Natural killer cell (primary cell): Measurements from ENCODE around the gene RPRML. TPM values are rescaled to one million over a fixed set of nuclear protein-coding genes. Genes with fewer than 3 reads are reported as not detected.

ENCODE experiments used
- ATAC-seq, 3 donors: fragments of 150-1000 bp in 2 of 3; fragments of 200-7000 bp in 1 of 3; cut with Tn5 transposase; 1 replicate in 1 of 3; 2 replicates in 2 of 3; pipeline ENCODE4 v1.10.0; 2021; ENCODE audit warnings: mild to moderate bottlenecking in 2 of 3, moderate library complexity in 2 of 3
- DNase-seq, 2 donors: peaks; one replicate each; pipeline versions ENCODE4 v3.0.0 to v3.0.0-alpha.2; 2013 to 2021; ENCODE audit warnings: mixed read lengths in 1 of 2
- H3K27ac ChIP-seq: one replicate; pipeline ENCODE4 v1.5.1; 2013; ENCODE audit warnings: mild to moderate bottlenecking, low read length
- H3K27me3 ChIP-seq: one replicate; pipeline ENCODE4 v1.6.1; 2013; ENCODE audit warnings: low read length; ENCODE audit not compliant: control insufficient read depth, insufficient read depth
- H3K36me3 ChIP-seq: one replicate; pipeline ENCODE4 v1.6.1; 2013; ENCODE audit warnings: low read length; ENCODE audit not compliant: control insufficient read depth, insufficient read depth
- H3K4me1 ChIP-seq: one replicate; pipeline ENCODE4 v1.6.1; 2013; ENCODE audit warnings: low read length; ENCODE audit not compliant: control insufficient read depth, insufficient read depth
- H3K4me3 ChIP-seq: one replicate; pipeline ENCODE4 v1.5.1; 2013; ENCODE audit warnings: low read length
- H3K9me3 ChIP-seq: one replicate; pipeline ENCODE4 v1.6.1; 2013; ENCODE audit warnings: low read length; ENCODE audit not compliant: control insufficient read depth, insufficient read depth
- H3K27ac Mint-ChIP-seq, 2 donors: one replicate each; pipeline ENCODE4 v1.8.0; 2022; ENCODE audit warnings: mild to moderate bottlenecking in 2 of 2, mixed read lengths in 2 of 2, moderate library complexity in 1 of 2
- H3K27me3 Mint-ChIP-seq, 2 donors: one replicate each; pipeline ENCODE4 v1.8.0; 2022; ENCODE audit warnings: low read depth in 2 of 2, mixed read lengths in 2 of 2
- H3K36me3 Mint-ChIP-seq: one replicate; pipeline ENCODE4 v1.8.0; 2022; ENCODE audit warnings: mixed read lengths
- H3K4me1 Mint-ChIP-seq, 2 donors: one replicate each; pipeline ENCODE4 v1.8.0; 2022; ENCODE audit warnings: mixed read lengths in 2 of 2
- H3K4me3 Mint-ChIP-seq: one replicate; pipeline ENCODE4 v1.8.0; 2022; ENCODE audit warnings: mild to moderate bottlenecking, moderate library complexity, mixed read lengths
- H3K9me3 Mint-ChIP-seq, 2 donors: one replicate each; pipeline ENCODE4 v1.8.0; 2022; ENCODE audit warnings: mixed read lengths in 2 of 2
- WGBS: methylation state at CpG from one replicate; pipeline ENCODE4 v1.1.7; 2013; ENCODE audit warnings: missing lambda C conversion rate; ENCODE audit not compliant: insufficient coverage; 5-methylcytosine and 5-hydroxymethylcytosine counted together
- intact Hi-C: fragments of 100-400 bp; cut with micrococcal nuclease; formaldehyde crosslinking; loops from one replicate; pipeline ENCODE4 v1.14.2; 2022
- total RNA-seq, 4 donors: library from RNA; stranded (reverse); fragments of 120-200 nt in 1 of 4; gene quantifications; one replicate each; pipeline versions ENCODE4 v1.2.3 to v1.2.4, GENCODE V29; 2013 to 2022
- TF ChIP-seq, protein P1 (sequence below): fragments of 200-600 bp; IDR thresholded peaks from one replicate; pipeline ENCODE4 v1.8.0; 2022; ENCODE audit warnings: antibody characterized with exemption

RPRML gene
- total RNA-seq, 3 donors from 2014 or later (not counting 1 experiment from before 2014, with no cell fraction given) = not detected

DNA sequence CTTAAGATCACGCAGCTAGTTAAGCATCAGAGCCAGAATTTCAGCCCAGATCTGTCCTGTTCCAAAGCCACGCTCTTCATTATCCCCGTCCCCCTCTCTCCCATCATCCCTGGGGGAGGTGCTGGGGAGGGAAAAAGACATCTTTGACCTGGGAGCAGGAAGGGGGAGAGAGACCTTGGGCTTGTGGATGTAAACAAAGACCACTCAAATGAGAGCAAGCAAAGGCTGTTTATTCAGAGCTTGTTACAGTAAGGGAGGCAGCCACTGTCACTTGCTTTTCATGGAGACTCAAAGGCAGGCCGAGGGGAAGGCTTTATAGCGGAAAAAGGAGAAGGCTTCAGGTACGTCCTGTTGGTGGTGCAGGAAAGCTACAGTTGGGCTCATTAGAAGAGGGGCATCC is 3.5 kb upstream of the RPRML start:
- ATAC-seq = no peak
- peaks cover 8% of the 10 kb centered on the region for H3K4me1 ChIP-seq
- intact Hi-C loops = no loop called here
- no peak overlapping the region for H3K4me3 ChIP-seq
- Mint-ChIP-seq H3K27me3 (peaks cover 20% of the 10 kb centered on the region in 2 donors), H3K4me3 (no peak overlapping the region), H3K9me3 (no peaks in the 10 kb centered on the region), H3K36me3 (no peaks in the 10 kb centered on the region), H3K27ac (no peak overlapping the region), H3K4me1 (peaks cover 0 to 10% of the 10 kb centered on the region in 2 donors)
- no peak for DNase-seq
- no peak overlapping the region for H3K27ac ChIP-seq
- 90% methylated on average over 4 of the region's 6 CpGs for WGBS
- H3K27me3 ChIP-seq = peaks cover 15% of the 10 kb centered on the region
- H3K9me3 ChIP-seq = no peaks in the 10 kb centered on the region
- H3K36me3 ChIP-seq = no peaks in the 10 kb centered on the region
- TF ChIP-seq, protein P1, sequence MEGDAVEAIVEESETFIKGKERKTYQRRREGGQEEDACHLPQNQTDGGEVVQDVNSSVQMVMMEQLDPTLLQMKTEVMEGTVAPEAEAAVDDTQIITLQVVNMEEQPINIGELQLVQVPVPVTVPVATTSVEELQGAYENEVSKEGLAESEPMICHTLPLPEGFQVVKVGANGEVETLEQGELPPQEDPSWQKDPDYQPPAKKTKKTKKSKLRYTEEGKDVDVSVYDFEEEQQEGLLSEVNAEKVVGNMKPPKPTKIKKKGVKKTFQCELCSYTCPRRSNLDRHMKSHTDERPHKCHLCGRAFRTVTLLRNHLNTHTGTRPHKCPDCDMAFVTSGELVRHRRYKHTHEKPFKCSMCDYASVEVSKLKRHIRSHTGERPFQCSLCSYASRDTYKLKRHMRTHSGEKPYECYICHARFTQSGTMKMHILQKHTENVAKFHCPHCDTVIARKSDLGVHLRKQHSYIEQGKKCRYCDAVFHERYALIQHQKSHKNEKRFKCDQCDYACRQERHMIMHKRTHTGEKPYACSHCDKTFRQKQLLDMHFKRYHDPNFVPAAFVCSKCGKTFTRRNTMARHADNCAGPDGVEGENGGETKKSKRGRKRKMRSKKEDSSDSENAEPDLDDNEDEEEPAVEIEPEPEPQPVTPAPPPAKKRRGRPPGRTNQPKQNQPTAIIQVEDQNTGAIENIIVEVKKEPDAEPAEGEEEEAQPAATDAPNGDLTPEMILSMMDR = no peak

DNA sequence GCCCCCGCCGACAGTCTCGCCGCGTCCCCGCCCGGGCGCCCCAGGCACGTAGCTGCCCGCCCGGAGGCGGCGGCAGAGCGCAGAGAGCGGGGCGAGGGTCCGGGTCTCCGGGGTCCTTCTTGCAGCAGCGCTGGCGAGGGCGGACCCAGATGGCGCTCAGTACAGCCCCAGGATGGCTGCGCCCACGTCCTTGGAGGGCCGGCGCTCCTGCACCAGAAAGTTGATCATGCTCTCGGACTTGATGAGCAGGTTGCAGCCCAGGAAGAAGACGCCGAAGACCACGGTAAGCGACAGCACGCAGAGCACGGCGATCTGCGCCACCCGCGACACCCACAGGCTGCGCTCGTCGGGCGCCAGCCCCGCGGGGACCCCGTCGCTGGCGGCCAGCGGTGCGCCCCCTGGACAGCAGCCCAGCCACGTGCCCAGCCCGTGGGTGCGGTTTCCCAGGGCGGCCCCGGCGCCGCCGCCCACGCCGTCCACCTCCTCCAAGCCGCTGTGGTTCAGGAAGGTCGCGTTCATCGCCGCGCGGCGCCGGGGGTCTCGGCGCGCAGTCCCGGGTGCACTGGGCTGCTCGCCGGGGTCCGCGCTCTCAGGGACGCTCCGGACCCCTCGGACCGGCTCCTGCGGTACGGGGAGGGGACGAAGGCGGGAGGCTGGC is 435 bp downstream of the RPRML start:
- peak in 1 of 2 donors; percentile 38 for DNase-seq
- Mint-ChIP-seq H3K36me3 (no peaks in the 10 kb centered on the region), H3K4me3 (peak overlapping the region; percentile 47), H3K4me1 (peaks cover 0 to 10% of the 10 kb centered on the region in 2 donors), H3K27me3 (peaks cover 26 to 36% of the 10 kb centered on the region in 2 donors), H3K9me3 (no peaks in the 10 kb centered on the region), H3K27ac (no peak overlapping the region)
- Histone ChIP-seq H3K36me3 (no peaks in the 10 kb centered on the region), H3K27me3 (peaks cover 23% of the 10 kb centered on the region), H3K4me1 (peaks cover 8% of the 10 kb centered on the region), H3K9me3 (no peaks in the 10 kb centered on the region), H3K4me3 (no peak overlapping the region), H3K27ac (no peak overlapping the region)
- peak in 2 of 3 donors; percentile 21 to 69 for ATAC-seq
- intact Hi-C loops = no loop called here
- under 1% methylated on average over 83 of the region's 83 CpGs for WGBS
- TF ChIP-seq, protein P1 = no peak

DNA sequence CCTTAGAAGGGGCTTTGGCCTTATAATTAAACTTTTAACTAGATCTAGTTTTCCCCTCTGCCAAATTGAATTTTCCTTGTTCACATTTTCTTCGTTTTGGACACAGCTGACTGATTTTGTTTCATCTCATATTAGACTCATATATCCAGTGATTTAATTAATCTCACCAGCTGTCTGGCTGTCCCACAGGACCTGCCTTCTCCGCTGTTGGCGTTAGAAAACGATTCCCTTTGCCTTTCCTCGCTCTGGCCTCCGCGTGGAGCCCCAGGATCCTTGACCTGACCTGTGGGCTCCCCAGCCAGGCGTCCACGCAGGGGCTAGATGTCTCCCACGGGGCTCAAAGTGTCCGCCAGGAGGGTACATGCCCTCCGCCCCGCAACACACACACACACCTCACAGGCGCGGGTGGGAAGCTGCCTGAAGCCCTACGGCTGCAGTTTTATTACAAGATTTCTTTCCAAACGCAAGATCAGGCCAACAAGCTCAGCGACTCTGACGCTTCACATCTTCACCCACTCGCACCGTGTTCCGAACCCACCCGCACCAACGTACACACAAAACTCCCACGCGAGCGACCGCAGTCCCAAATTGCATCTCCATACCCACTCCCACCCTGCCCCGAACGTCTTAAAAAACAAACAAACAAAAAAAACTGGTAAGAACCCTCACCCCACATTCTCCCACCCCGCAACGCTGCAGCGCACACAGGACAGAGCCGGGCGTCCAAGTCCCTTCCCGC is 1.1 kb downstream of the RPRML start:
- Histone ChIP-seq H3K9me3 (no peaks in the 10 kb centered on the region), H3K27ac (no peak overlapping the region), H3K27me3 (peaks cover 23% of the 10 kb centered on the region), H3K4me3 (no peak overlapping the region), H3K36me3 (no peaks in the 10 kb centered on the region), H3K4me1 (peaks cover 8% of the 10 kb centered on the region)
- Mint-ChIP-seq H3K9me3 (no peaks in the 10 kb centered on the region), H3K27ac (no peak overlapping the region), H3K4me1 (peaks cover 0 to 10% of the 10 kb centered on the region in 2 donors), H3K36me3 (no peaks in the 10 kb centered on the region), H3K4me3 (peak overlapping the region; percentile 90), H3K27me3 (peaks cover 26 to 36% of the 10 kb centered on the region in 2 donors)
- no peak for DNase-seq
- intact Hi-C loops = no loop called here
- TF ChIP-seq, protein P1 = no peak
- 36% methylated on average over 36 of the region's 36 CpGs for WGBS
- ATAC-seq = no peak
